ENCODE results near the gene NOS3.

The NOS3 gene

DNA sequence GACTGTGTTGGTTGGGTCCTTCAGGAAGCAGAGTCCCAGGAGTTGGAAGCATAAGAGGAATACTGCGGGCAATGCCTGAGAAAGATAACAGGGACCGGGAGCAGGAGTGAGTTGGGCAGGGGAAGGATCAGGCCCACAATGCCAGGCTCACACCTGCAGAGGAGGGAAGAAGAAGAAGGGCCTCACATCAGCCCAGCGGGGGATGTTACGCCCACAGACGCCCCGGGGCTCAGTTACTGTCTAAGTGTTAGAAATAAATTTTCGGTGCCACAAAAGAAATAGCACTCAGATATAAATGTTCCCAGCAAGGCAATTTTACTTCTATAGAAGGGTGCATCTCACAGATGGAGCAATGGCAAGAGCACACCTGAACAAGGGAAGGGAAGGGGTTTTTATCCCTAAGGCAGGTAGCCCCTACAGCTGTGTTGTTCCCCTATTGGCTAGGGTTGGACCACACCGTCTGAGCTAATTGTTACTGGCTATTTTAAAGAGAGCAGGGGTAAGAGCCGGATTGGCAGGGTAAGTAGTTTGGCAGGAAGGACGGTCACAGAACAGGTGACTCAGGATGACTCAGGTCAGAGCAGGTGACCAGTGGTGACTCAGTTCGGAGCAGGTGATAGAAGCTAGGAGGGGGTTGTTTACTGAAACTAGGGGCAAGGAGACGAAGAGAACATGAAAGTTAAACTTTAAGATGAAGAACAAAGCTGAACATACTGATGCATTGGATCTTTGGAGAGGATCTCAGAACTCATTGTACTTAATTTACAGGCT, at the start of gene NOS3:
NOS3 (plus strand) TSS at position 602 of the 771 bp plus-strand sequence. CDS start 2,787 bp downstream, outside the sequence.
- DNase-seq, result no peak

DNA sequence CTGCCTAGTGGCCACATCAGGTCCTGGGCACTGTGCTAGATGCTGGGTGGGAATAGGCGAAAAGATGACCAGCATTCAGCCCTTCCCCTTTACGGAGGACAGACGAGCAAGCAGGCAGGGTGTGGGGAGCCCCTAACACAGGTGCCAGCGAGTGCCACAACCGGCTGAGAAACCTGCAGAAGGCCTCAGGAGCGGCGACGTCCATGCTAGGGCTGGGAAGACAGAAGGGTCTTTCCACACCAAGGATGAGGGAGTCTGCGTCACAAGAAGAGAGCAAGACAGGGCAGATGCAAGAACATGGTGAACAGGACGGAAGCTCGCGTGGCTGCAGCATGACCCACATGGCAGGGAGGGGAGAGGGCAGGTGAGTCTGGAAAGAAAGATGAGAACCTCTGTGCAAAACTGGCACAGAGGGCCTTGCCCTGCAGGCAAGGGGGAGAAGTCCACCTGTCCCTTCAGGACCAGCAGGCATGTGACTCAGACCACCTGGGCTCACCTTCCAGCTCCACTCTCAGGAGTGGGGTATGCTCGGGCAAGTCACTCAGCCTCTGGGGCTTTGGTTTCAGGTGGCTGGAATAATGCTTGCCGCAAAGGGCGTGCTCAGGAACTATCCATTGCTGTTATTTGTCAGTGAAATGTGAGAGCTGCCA, 49.3 kb upstream of the NOS3 start:
- DNase-seq, result no peak

DNA sequence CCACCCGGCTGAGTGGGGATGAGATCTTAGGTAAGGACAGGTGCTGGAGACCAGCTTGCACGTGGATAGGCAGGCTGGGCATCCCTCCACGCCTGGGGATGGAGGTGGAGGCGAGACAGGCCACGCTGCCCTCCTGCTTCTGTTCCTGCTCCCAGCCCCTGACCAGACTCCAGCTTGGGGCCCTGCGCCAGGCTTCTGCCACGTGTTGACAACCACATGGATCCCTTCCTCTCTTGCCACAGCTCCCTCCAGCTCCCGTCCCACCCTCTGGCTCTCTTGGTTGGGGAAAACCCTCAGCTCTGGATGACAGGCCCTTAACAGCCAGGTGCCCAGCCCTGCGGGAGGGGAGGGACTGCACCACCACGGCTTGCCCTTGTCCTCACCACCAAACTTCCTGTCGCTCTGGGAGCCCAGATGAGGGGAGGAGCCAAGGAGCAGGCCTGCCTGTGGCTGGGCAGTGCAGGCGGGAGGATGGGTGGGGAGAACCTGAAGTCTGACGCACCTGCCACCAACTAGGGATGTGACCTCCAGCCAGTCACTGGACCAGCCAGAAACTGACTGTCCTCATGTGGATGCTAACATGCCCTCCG, 48.7 kb upstream of the NOS3 start:
- DNase-seq, result peak; percentile 77

DNA sequence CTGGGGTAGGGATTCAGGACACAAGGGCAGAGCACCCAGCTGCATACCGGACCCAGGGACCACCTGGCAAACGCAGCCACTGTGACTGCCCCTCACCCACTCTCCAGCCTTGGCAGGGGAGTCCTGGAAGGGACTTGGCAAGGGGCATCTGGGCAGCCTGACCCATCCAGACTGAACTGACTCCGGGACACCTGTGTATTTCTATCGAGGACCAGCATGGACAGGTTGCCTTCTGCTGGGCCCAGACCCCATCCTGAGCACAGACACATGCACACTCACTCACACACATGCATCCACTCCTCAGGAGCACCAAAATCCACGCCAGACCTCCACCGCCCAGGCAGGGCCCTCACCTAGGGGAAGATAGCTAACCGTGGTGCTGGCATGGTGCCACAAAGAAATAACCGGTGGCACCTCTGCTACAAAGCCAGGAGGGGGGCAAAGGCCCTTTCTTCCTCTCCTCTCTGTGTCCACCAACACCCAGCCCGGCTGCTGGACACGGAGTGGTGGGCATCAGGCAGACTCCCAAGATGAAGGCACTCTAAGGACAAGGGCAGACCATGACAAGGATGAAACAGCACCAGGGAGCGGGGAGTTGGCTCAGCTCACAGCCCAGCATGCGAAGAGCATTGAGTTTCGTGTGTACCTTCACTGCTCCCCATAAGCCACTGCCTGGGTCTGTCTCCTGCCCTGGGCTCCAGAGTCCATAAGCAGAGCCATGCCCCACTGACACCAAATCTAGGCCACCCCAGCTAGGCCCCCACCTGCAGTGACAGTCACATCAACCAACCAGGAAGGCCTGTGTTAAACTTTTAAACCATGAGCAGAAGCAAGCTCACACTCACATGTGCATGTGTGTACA, 48.0 kb upstream of the NOS3 start:
- DNase-seq, result no peak

DNA sequence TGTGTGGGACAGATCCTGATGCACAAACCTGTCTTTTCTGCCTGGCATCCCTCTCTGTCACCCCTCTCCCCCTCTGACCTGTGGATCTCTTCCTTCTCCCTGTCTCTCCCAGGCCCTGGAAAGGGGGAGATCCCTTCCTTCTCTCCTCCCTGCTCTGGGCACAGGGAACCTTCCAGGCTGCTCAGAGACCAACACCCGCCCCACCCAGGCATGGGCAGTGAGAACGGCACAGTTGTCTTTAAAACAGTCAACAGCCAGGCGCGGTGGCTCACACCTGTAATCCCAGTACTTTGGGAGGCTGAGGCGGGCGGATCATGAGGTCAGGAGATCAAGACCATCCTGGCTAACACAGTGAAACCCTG, 47.4 kb upstream of the NOS3 start:
- DNase-seq, result no peak

DNA sequence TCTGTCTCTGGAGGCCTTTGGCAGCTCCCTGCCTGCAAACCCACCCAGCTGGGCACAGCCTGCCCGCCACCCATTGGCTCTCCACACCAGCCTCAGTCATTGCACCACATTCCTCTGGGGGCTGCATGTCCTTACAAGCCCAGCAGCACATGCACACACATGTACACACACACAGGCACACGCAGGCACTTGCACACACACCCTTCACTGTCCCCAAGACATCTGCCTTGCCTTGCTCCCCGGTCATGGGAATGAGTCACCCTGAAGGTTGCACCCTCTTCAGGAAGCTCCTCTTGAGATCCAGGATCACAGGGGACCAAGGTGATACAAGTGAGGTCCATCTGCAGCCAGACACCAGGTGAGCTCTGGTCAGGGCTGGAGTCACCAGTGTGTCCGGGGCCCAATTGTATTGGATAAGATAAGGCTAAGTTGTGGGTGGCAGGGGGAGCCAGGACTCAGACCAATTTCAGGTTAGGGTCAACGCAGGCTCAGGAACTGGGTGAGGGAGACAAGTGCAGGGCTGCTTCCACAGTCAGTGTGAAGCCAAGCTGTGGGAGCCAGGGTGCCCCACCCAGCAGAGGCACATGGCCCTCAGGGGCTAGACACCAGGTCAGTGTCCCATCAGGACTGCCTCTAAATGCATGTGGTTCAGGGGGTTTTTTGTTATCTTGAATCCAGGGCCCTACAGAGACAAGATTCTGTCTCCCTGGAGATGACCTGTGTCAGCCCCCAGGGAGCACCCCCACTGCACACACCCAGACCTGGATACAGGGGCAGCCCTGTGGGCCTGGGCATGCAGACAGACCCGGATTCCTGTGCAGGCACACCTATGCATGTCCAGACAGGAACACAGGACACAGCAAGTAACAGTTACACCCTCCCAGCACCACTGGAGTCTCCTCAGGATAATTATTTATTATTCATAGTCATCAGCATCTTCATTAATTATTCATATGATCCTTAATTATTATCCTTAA, 46.5 kb upstream of the NOS3 start:
- no peak for DNase-seq

DNA sequence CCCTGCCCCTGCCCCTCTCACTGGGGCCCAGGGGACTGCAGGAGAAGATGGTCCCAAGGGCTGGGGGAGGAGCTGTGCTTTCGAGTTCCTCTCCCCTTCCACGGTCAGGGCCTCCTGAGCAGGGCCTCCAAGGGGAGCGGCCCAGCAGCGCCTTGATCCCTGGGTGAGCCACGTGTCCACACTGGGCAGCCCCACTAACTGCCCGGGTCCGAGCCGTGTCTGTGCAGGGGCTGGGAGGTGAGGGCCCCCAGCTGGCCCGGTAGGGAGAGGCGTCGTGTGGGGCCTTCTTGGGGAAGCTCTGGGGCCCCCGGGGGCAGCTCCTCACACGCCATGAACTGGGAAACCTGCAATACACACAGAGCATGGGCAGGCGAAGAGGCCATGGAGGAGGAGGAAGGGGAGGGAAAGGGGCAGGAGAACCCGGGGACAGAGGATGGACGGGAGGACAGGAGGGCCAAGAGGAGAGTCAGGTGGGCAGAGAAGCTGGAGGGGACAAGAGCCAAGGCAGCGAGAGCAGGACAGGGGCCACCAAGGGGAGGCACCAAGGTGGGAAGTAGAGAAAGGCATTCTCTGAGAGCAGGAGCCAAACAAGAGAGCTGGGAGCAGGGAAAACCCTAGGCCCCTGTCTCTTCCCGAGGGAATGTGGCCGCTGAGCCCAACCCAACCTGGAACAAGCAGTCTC, 45.5 kb upstream of the NOS3 start:
- no peak for DNase-seq

DNA sequence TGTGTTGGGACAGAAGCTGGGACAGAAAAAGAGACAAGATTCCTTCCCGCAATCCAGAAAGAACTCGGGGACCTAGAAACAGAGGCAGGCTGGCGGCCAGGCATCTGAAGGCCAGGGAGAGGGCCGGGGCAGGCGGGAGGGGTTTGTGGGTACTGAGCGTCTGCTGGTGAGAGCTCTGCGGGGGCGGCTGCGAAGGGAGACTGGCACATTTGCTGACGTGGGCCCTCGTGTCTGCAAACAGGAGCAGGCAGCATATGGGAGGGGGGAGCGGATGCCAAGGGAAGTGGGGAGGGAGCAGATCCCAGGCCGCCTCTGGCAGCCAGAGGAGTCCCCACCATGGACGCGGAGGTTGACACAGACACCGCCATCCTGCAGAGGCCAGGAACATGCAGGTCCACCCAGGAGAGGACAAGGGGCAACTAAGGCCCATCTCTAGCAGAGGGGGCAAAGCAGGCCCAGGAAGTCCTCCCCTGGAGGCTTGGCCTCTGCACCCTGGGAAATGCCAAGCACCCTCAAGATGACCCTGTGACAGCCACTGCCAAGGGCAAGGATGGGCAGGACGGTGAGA, 44.9 kb upstream of the NOS3 start:
- no peak for DNase-seq

DNA sequence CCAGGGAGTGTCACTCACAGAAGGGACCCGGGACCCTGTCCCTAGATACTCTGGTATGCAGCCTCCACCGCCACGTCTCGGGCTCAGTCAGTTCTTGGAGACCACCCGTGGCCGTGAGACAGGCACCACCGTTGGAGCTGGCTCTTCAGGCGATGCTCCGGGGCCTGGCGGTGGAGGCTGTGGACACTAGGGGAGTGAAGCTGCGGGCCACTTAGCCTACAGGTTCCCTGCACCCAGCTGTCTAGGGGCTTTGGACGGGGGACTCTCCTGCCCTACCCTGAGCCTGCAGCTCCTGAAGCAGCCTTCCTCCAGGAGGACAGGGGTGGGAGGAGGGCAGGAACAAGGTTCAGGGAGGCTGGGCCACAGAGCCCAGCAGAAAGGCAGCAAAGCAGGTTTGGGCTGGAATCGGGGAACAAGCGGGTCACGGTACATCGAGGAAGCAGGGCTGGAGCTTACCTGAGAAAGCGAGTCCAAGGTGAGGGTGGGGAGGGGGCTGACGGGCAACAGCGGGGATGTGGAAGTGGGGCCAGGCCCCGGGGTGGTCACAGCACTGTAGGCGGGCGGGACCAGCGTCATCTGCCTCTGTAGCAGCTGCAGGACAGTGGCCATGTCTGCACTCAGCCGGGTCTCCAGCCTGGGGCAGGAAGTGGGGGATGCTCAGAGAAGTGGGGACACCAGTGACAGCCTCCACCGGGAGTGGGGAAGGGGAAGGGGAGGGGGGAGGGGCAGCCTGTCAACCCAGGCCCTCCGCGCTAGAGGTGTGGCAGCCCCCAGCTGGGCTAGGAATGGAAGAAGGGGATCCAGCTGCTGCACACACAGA, 44.2 kb upstream of the NOS3 start:
- DNase-seq, result no peak

DNA sequence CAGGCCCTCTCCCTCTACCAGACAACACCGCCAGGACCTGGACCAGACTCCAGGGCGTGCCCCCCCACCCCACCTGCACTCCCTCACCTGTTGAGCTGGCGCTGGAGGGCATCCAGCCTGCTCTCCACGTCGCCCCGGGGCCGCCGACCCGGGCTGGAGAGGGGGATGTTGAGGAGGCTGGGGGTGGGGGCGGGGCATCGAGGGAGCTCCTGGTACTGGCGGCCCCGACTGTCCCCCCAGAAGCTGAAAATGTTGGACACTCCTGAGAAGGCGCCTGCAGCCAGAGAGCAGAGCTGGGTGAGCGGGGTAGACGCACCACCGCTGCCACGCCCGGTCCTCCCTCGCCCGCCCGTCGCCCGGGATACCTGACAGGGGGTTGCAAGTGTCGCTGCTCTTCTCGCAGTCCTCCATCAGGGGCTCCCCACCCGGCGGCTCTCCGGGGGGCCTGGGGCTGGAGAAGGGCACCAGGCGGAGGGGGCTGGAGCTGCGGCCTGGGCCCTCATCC, 43.5 kb upstream of the NOS3 start:
- no peak for DNase-seq

DNA sequence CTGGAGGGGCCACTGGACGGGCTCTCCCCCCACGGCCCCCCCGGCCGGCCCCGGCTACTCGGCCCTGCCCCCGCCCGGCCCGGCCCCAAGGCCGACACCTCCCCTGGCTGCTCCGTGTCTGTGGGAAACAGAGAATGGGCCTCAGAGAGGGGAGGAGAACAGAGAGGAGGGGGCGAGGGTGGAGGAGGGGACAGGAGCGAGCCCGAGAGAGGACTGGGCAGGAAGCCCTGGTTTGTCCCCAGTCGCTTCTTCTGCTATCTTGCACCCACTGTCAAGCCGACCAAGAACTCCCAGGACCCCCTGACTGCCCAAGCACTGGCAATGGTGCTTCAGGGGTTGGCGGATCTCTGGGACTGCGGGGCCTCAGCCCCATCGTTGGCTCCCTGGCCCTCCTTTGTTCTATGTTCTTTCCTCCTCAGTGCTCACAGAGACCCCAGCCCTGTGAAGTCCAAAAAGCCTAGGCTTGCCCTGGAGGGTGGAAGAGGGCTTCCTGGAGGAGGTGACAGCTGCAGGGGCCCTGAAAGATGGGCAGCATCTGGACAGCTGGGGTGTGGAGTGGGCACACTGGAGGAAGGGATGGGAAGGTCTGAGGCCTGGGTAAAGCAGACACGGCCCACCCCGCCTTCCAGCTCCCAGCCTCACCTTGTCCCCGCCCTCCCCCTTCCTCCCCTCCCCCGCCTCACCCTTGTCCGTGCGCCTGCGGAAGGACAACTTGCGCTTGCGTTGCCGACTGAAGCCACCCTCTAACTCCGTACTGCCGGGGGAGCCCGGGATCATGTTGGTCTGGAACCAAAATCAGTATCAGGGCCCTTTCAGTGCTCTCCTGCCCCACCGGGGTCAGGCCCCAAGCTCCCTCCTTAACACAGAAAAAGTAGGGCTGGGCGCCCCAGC, 42.8 kb upstream of the NOS3 start:
- no peak for DNase-seq

DNA sequence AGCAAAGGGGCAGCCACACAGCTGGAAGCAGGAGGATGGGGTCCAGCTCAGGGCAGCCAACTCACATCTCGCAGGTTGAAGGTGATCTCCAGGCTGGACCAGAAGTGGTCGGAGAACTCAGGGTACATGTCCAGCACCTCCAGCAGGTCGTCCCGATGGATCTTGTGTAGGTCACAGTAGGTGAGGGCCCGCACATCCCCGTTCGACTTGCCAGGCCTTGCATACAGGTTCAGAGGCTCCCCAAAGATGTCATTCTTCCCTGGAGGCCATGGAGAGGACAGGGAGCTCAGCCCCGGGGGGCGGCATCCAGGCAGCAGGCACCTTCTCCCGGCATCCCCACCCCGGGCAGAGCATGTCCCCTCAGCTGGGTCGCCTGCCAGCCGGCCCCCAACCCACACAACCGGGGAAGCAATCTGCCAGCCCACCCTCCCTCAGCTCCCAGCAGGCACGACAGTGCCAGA, 42.0 kb upstream of the NOS3 start:
- DNase-seq, result no peak

DNA sequence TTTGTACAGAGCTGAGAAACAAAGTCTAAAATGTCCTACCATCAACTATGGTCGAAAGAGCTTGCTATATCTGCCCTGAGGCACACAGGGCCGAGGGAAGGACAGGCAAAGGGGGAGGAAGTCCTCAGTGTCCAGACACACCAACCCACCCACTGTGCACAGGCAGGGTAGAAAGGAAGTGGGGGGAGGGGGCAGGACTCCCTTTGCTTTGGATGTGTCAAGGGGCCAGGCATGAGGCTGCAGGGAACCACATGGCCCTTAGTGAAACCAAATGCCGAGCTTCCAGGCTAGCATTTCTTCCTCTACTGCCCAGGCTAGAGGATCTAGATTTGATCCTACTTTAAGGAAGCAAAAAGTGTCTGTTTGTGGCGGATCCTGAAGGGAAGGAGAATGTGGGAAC, 41.3 kb upstream of the NOS3 start:
- no peak for DNase-seq

DNA sequence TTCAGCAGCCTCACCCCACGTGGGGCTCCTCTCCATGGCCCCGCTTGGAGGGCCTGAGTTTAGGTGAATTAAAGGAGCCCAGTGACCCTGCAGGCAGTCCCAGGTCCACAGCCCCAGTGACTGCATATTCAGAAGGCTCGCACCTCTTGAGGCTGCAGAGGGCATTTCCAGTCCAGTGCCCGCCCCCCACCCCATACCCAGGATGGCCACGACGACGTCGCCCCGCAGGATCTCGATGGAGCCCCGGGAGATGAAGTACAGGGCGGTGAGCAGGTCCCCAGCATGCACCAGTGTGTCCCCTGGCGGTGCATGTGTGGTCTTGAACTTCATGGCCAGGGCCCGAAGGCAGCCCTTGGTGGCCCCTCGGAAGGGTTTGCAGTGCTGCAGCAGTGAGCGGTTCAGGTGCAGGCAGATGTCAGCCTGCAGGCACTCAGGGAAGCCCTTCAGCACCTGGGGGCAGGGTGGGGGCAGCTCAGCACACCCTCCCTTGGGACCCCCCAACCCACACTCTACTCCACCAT, 40.8 kb upstream of the NOS3 start:
- no peak for DNase-seq

DNA sequence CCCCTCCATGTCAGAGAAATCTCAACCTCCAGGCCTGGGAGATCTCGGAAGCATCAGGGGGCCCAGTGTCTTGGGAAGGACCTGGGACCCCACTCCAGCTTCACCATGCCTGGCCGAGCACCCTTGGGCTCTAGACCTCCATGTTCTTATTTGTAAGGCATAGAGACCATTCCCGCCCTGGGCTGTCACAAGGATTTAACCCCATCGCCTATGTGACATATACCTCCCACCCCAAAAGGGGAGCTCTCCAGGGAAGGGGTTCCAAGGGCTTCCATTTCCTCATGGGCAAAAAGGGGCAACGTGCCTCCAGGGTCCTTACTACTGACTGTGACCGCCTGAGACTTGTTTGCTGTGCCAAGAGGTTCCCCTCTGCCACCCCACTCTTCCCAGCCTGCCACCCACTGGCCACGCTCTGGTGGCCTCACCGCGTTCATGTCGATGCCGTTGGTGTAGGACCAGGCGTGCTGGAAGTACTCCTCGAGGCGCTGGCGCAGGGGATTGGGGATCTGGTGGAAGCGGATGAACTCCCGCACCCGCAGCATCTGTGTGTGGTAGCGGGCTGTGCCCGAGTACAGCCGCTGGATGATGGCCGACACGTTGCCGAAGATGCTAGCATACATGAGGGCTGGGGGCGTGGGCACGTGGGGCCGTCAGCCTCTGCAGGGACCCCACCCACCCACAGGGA, 40.2 kb upstream of the NOS3 start:
- no peak for DNase-seq

DNA sequence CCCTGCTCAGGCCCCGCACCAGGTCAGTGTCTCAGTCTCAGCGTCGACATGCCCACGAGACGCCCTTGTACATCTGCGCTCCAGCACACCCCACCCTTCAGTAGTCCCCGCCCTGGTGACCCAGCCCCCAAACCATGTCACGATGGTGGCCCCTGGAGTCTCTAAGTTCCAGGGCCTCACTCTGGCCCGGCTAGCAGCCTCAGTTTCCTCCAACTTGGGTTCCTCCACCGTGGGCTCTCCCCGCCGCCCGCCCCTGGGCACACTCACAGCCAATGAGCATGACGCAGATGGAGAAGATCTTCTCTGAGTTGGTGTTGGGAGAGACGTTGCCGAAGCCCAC, 39.7 kb upstream of the NOS3 start:
- no peak for DNase-seq

DNA sequence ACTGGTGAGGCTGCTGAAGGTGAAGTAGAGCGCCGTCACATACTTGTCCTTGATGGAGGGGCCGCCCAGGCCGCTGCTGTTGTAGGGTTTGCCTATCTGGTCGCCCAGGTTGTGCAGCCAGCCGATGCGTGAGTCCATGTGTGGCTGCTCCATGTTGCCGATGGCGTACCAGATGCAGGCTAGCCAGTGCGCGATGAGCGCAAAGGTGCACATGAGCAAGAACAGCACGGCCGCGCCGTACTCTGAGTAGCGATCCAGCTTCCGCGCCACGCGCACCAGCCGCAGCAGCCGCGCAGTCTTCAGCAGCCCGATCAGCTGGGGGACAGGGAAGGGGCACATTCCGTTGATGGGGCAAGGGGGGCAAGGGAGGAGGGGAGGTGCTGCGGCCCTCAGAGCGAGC, 39.3 kb upstream of the NOS3 start:
- no peak for DNase-seq
